HepG2 (cell line): Measurements from ENCODE around the gene NME1. TPM values are rescaled to one million over a fixed set of nuclear protein-coding genes. Genes with fewer than 3 reads are reported as not detected.

Experiments used
- ARNT ChIP-seq: fragments of 450-650 bp; IDR thresholded peaks from 2 replicates; pipeline ENCODE4 v1.6.1; 2017
- HNRNPL ChIP-seq: fragments of 200-400 bp; formaldehyde crosslinking; IDR thresholded peaks from 2 replicates; pipeline ENCODE4 v1.6.1; 2017; ENCODE audit warnings: mild to moderate bottlenecking, low read depth, low read length
- HNRNPLL ChIP-seq: fragments of 200-400 bp; formaldehyde crosslinking; IDR thresholded peaks from 2 replicates; pipeline ENCODE4 v1.6.1; 2017; ENCODE audit warnings: mild to moderate bottlenecking, low read depth, low read length; ENCODE audit not compliant: poor library complexity, severe bottlenecking
- MXD3 ChIP-seq: IDR thresholded peaks from 2 replicates; pipeline ENCODE4 v1.6.1; 2016; ENCODE audit warnings: mild to moderate bottlenecking, missing biosample characterization, missing genetic modification reagents
- PLSCR1 ChIP-seq: sonication (generic); formaldehyde crosslinking; IDR thresholded peaks from 2 replicates; pipeline ENCODE4 v1.5.0; 2020; ENCODE audit warnings: missing genetic modification reagents, mild to moderate bottlenecking, borderline replicate concordance
- REL ChIP-seq: sonication (generic); formaldehyde crosslinking; conservative IDR thresholded peaks from 2 replicates; pipeline ENCODE4 v1.8.0; 2022; ENCODE audit warnings: mild to moderate bottlenecking, missing genetic modification reagents, moderate library complexity
- TARDBP ChIP-seq: sonication (generic); formaldehyde crosslinking; IDR thresholded peaks from 2 replicates; pipeline ENCODE4 v1.8.0; 2022; ENCODE audit warnings: mild to moderate bottlenecking, missing genetic modification reagents
- THAP8 ChIP-seq: sonication (generic); formaldehyde crosslinking; IDR thresholded peaks from 2 replicates; pipeline ENCODE4 v1.5.1; 2020; ENCODE audit warnings: missing genetic modification reagents, mild to moderate bottlenecking, borderline replicate concordance
- UBTF ChIP-seq: sonication (generic); formaldehyde crosslinking; IDR thresholded peaks from 2 replicates; pipeline ENCODE4 v1.4.0; 2020; ENCODE audit warnings: mild to moderate bottlenecking, missing genetic modification reagents
- YEATS2 ChIP-seq: sonication (generic); formaldehyde crosslinking; IDR thresholded peaks from 2 replicates; pipeline ENCODE4 v1.4.0; 2020; ENCODE audit warnings: missing genetic modification reagents, borderline replicate concordance
- ZFP82 ChIP-seq: sonication (generic); formaldehyde crosslinking; IDR thresholded peaks from 2 replicates; pipeline ENCODE4 v1.5.1; 2020; ENCODE audit warnings: mild to moderate bottlenecking, missing genetic modification reagents, borderline replicate concordance
- ZNF431 ChIP-seq: sonication (generic); formaldehyde crosslinking; IDR thresholded peaks from 2 replicates; pipeline ENCODE4 v1.9.0; 2022; ENCODE audit warnings: missing genetic modification reagents, low read depth, mild to moderate bottlenecking, borderline replicate concordance
- ZNF446 ChIP-seq: sonication (generic); formaldehyde crosslinking; IDR thresholded peaks from 2 replicates; pipeline ENCODE4 v1.5.0; 2020; ENCODE audit warnings: mild to moderate bottlenecking, missing genetic modification reagents
- ZNF510 ChIP-seq: sonication (generic); formaldehyde crosslinking; IDR thresholded peaks from 2 replicates; pipeline ENCODE4 v1.4.0; 2020; ENCODE audit warnings: low read depth, mild to moderate bottlenecking, missing genetic modification reagents
- ZNF816 ChIP-seq: sonication (generic); formaldehyde crosslinking; IDR thresholded peaks from 2 replicates; pipeline ENCODE4 v1.8.0; 2022; ENCODE audit warnings: missing genetic modification reagents, mild to moderate bottlenecking, borderline replicate concordance
- ZXDC ChIP-seq: sonication (generic); formaldehyde crosslinking; IDR thresholded peaks from 2 replicates; pipeline ENCODE4 v1.5.0; 2020; ENCODE audit warnings: mild to moderate bottlenecking, missing genetic modification reagents
- polyA plus RNA-seq, 8 experiments: library from polyadenylated mRNA; depleted of rRNA in 3 of 8; stranded (reverse) in 7 of 8; unstranded in 1 of 8; fragments of >200 nt; fragmentation: Illumina TruSeq in 4 of 8; extraction: Trizol in 4 of 8; gene quantifications; 2 replicates each; pipeline versions ENCODE4 v1.2.1 to v1.2.3, GENCODE V29; 2011 to 2016; ENCODE audit warnings: low read depth in 4 of 8, missing spikeins in 1 of 8, mixed read lengths in 1 of 8; ENCODE audit not compliant: insufficient read depth in 1 of 8
- total RNA-seq, 5 experiments: library from RNA; depleted of rRNA; stranded (reverse); fragments of >200 nt; fragmentation: Illumina TruSeq; extraction: Trizol; gene quantifications; 2 replicates each; pipeline ENCODE4 v1.2.3, GENCODE V29; 2016; ENCODE audit warnings: low read depth in 1 of 5
- TF ChIP-seq, protein P1 (sequence below): IDR thresholded peaks from 2 replicates; pipeline ENCODE4 v1.6.1; 2016; ENCODE audit warnings: control low read depth
- TF ChIP-seq, protein P2 (sequence below): sonication (generic); formaldehyde crosslinking; IDR thresholded peaks from 2 replicates; pipeline ENCODE4 v1.9.0; 2022; ENCODE audit warnings: low read depth, missing genetic modification reagents

NME1 gene
- total and polyA plus RNA-seq, 2 of the 13 experiments (the other 11 are each of a cell fraction or from before 2014, with no cell fraction given), result 295 to 516 TPM

GRCh38 chr17:51166198-51166986, 13.0 kb downstream of the NME1 start, which contains the start of gene NME2 (continued):
- TF ChIP-seq YEATS2 (CRISPR knock-in tag) (no peak), ZXDC (CRISPR knock-in tag) (peak; percentile 64; the same call in 1 of the 2 replicates), ZNF431 (no peak), ZNF816 (CRISPR knock-in tag) (peak; percentile 70; the same call in 1 of the 2 replicates), PLSCR1 (CRISPR knock-in tag) (0 out of 2 replicates have a peak, but pooled peaks have one; percentile 13), THAP8 (CRISPR knock-in tag) (no peak), HNRNPLL (peak; percentile 94), UBTF (peak; percentile 80), TARDBP (CRISPR knock-in tag) (no peak), MXD3 (CRISPR knock-in tag) (peak; percentile 38; the same call in 1 of the 2 replicates), REL (CRISPR knock-in tag) (peak; percentile 92), ZNF446 (CRISPR knock-in tag) (no peak), ARNT (no peak), HNRNPL (no peak), ZNF510 (CRISPR knock-in tag) (no peak; the same call in 1 of the 2 replicates), ZFP82 (peak; percentile 17; the same call in 1 of the 2 replicates)
- TF ChIP-seq, protein P1, sequence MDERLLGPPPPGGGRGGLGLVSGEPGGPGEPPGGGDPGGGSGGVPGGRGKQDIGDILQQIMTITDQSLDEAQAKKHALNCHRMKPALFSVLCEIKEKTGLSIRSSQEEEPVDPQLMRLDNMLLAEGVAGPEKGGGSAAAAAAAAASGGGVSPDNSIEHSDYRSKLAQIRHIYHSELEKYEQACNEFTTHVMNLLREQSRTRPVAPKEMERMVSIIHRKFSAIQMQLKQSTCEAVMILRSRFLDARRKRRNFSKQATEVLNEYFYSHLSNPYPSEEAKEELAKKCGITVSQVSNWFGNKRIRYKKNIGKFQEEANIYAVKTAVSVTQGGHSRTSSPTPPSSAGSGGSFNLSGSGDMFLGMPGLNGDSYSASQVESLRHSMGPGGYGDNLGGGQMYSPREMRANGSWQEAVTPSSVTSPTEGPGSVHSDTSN, result no peak
- TF ChIP-seq, protein P2, sequence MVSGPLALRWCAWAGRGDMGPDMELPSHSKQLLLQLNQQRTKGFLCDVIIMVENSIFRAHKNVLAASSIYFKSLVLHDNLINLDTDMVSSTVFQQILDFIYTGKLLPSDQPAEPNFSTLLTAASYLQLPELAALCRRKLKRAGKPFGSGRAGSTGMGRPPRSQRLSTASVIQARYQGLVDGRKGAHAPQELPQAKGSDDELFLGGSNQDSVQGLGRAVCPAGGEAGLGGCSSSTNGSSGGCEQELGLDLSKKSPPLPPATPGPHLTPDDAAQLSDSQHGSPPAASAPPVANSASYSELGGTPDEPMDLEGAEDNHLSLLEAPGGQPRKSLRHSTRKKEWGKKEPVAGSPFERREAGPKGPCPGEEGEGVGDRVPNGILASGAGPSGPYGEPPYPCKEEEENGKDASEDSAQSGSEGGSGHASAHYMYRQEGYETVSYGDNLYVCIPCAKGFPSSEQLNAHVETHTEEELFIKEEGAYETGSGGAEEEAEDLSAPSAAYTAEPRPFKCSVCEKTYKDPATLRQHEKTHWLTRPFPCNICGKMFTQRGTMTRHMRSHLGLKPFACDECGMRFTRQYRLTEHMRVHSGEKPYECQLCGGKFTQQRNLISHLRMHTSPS (CRISPR knock-in tag), result no peak; the same call in 1 of the 2 replicates
